ENCODE measurements around the gene IL31.
A peak's percentile ranks its signal among the peaks of the same experiment; 100 is the strongest.

IL31 gene

GRCh38 chr12:122126713-122127597 lies 47.1 kb downstream of the IL31 start:
- no peak for DNase-seq

- no peak for DNase-seq
These were observed 47.7 kb downstream of the IL31 start for GRCh38 chr12:122126342-122126635.

GRCh38 chr12:122125452-122126341 lies 48.3 kb downstream of the IL31 start:
- no peak for DNase-seq

- no peak for DNase-seq
These were observed 49.7 kb downstream of the IL31 start for GRCh38 chr12:122124370-122124769.

- no peak for DNase-seq
These were observed 50.3 kb downstream of the IL31 start for GRCh38 chr12:122123761-122124145.

- DNase-seq: peak; percentile 49
These were observed 50.8 kb downstream of the IL31 start for GRCh38 chr12:122123051-122123760.

All from NCI-H2029 (cell line).